Tibial nerve (tissue), 4 donors: ENCODE results near the gene CNIH4. TPM values are rescaled to one million over a fixed set of nuclear protein-coding genes. Genes with fewer than 3 reads are reported as not detected.
A peak's percentile ranks its signal among the peaks of the same experiment; 100 is the strongest.
"Not testable (repeated sequence)": the region's sequence is repeated elsewhere in the genome, so short reads cannot be mapped to it uniquely, and the experiment has no call there.

Source experiments
- DNase-seq, 2 donors: peaks; one replicate each; pipeline ENCODE4 v3.0.0-alpha.2; 2019; ENCODE audit warnings: low spot score in 2 of 2
- H3K27ac ChIP-seq, 4 donors: fragments of 200-600 bp; sonication (generic) in 3 of 4; one replicate each; pipeline ENCODE4 v1.5.1; 2017 to 2019; ENCODE audit warnings: mild to moderate bottlenecking in 1 of 4
- H3K27me3 ChIP-seq, 2 donors: fragments of 200-600 bp; sonication (generic) in 1 of 2; one replicate each; pipeline versions ENCODE4 v1.5.1 to v1.6.0; 2017 to 2019
- H3K36me3 ChIP-seq, 3 donors: fragments of 200-600 bp; sonication (generic); one replicate each; pipeline ENCODE4 v1.5.1; 2018 to 2019
- H3K4me1 ChIP-seq, 4 donors: fragments of 200-600 bp; sonication (generic) in 3 of 4; one replicate each; pipeline ENCODE4 v1.5.1; 2017 to 2019
- H3K4me3 ChIP-seq, 4 donors: fragments of 200-600 bp; sonication (generic) in 3 of 4; one replicate each; pipeline ENCODE4 v1.5.1; 2017 to 2019; ENCODE audit warnings: mild to moderate bottlenecking in 1 of 4, moderate library complexity in 1 of 4
- H3K9me3 ChIP-seq, 4 donors: fragments of 200-600 bp; sonication (generic) in 3 of 4; one replicate each; pipeline ENCODE4 v1.5.1; 2017 to 2019
- EP300 ChIP-seq, 2 donors: sonication (generic); formaldehyde crosslinking; IDR thresholded peaks; one replicate each; pipeline ENCODE4 v1.6.1; 2017; ENCODE audit warnings: antibody characterized with exemption in 2 of 2, mild to moderate bottlenecking in 1 of 2
- POLR2A ChIP-seq, 2 donors: fragments of 450-650 bp; IDR thresholded peaks; one replicate each; pipeline ENCODE4 v1.6.1; 2017; ENCODE audit warnings: antibody characterized with exemption in 2 of 2, mild to moderate bottlenecking in 2 of 2, moderate library complexity in 2 of 2
- WGBS, 2 donors: methylation state at CpG; one replicate each; pipeline ENCODE4 v1.1.5; 2018; 5-methylcytosine and 5-hydroxymethylcytosine counted together
- small RNA-seq: library from RNA; depleted of rRNA; stranded (forward); fragments of <200 nt; gene quantifications from one replicate; pipeline ENCODE3, GENCODE V24; 2016
- total RNA-seq, 4 donors: library from RNA; depleted of rRNA; stranded (reverse); fragments of >200 nt; gene quantifications; one replicate each; pipeline ENCODE4 v1.1.0, GENCODE V29; 2016
- TF ChIP-seq, protein P1 (sequence below), 5 experiments: fragments of 200-600 bp in 3 of 5; fragments of 450-650 bp in 2 of 5; sonication (generic) in 3 of 5; IDR thresholded peaks; one replicate each; pipeline ENCODE4 v1.5.1; 2016 to 2019; ENCODE audit warnings: antibody characterized with exemption in 5 of 5, mild to moderate bottlenecking in 3 of 5, moderate library complexity in 2 of 5

The CNIH4 gene
- total RNA-seq, 4 donors from 2014 or later, result 20.8 to 65.1 (median 34.6) TPM

DNA sequence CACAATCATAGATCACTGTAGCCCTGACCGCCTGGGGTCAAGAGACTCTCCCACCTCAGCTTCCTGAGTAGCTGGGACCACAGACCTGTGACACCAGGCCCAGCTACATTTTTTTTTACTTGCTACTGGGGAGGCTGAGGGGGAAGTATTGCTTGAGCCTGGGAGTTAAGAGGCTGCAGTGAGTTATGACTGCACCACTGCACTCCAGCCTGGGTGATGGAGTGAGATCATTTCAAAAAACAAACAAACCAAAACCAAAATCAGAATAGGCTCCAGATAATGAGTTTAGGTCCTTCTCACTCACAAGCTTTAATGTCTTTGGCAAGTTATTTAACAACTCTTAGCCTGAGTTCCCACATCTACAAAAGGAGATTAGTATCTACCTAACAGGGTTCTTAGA is 55.1 kb downstream of the CNIH4 start:
- Histone ChIP-seq H3K27me3 (no peaks in the 10 kb centered on the region), H3K4me3 (no peak overlapping the region), H3K4me1 (peaks cover 0 to 2% (median 0%) of the 10 kb centered on the region in 4 donors), H3K9me3 (no peaks in the 10 kb centered on the region), H3K27ac (no peak overlapping the region), H3K36me3 (peaks cover 0 to 92% (median 13%) of the 10 kb centered on the region in 3 donors)
- no peak for DNase-seq
- no peak for TF ChIP-seq EP300 (IDR thresholded peaks at IDR 0.05)
- TF ChIP-seq, protein P1, sequence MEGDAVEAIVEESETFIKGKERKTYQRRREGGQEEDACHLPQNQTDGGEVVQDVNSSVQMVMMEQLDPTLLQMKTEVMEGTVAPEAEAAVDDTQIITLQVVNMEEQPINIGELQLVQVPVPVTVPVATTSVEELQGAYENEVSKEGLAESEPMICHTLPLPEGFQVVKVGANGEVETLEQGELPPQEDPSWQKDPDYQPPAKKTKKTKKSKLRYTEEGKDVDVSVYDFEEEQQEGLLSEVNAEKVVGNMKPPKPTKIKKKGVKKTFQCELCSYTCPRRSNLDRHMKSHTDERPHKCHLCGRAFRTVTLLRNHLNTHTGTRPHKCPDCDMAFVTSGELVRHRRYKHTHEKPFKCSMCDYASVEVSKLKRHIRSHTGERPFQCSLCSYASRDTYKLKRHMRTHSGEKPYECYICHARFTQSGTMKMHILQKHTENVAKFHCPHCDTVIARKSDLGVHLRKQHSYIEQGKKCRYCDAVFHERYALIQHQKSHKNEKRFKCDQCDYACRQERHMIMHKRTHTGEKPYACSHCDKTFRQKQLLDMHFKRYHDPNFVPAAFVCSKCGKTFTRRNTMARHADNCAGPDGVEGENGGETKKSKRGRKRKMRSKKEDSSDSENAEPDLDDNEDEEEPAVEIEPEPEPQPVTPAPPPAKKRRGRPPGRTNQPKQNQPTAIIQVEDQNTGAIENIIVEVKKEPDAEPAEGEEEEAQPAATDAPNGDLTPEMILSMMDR (IDR thresholded peaks at IDR 0.05), result no peak
- TF ChIP-seq POLR2A (IDR thresholded peaks at IDR 0.05), result no peak
- WGBS, 2 donors, result 85 to 95% methylated on average over 1 of the region's 1 CpG

DNA sequence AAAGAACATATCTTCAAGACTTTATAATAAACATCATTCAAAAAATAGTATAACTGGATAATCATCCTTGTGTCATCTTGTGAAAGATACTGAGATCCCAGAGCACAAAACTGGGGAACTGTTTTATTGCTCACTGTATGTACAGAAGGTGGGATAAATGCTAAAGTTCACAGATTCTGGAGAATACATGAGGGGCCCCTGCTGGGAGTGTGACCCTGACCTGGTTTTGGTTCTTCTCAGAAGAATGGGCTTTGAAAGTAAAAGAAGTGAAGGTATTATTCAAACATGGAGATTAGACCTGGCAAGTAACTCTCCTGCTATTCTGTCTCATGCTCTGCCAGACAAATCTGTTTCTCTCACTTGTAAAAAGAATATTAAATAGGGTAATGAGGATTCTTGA is 63.4 kb downstream of the CNIH4 start:
- no peaks in the 10 kb centered on the region for H3K27me3 ChIP-seq
- no peak for DNase-seq
- H3K4me1 ChIP-seq, result peaks cover 0 to 4% (median 0%) of the 10 kb centered on the region in 4 donors
- H3K27ac ChIP-seq, result no peak overlapping the region
- no peaks in the 10 kb centered on the region for H3K9me3 ChIP-seq
- H3K36me3 ChIP-seq, result peaks cover 9 to 94% (median 56%) of the 10 kb centered on the region in 3 donors
- TF ChIP-seq, protein P1 (IDR thresholded peaks at IDR 0.05), result no peak
- TF ChIP-seq EP300 (IDR thresholded peaks at IDR 0.05) (no peak), POLR2A (IDR thresholded peaks at IDR 0.05) (no peak)
- no peak overlapping the region for H3K4me3 ChIP-seq

DNA sequence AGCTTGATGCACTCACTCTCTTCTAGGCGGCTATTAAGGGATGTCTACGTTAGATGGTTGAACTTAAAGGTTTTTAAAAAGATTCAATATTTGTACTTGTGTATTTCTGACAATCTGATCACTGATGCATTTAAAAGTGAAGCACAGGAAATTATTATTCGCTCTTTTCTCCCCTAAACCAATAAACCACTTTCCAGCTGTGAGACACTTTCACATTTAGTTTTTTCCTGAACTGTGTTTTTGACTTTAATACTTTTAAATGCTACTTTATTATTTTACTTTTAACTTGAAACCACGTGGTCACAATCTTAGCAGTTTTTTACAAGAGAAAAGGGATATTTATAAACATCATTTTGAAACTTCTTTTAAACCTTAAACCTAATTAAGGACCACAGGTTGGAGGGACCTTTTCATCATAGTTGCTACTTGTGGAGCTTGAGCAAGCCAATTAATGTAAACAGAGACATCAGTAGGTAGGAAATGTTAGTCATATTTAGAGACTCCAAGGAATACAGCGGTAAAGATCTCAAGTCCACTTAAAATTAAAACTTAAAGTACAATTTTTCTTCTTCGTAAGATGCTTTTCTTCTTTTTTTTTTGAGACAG is 68.7 kb downstream of the CNIH4 start:
- peaks cover 0 to 31% (median 13%) of the 10 kb centered on the region in 4 donors for H3K4me1 ChIP-seq
- H3K27ac ChIP-seq, result no peak overlapping the region
- peaks cover 5 to 58% (median 24%) of the 10 kb centered on the region in 3 donors for H3K36me3 ChIP-seq
- H3K4me3 ChIP-seq, result no peak overlapping the region
- DNase-seq, result no peak
- no peaks in the 10 kb centered on the region for H3K27me3 ChIP-seq
- no peak for TF ChIP-seq POLR2A (IDR thresholded peaks at IDR 0.05)
- TF ChIP-seq, protein P1 (IDR thresholded peaks at IDR 0.05), result no peak
- no peak for TF ChIP-seq EP300 (IDR thresholded peaks at IDR 0.05)
- H3K9me3 ChIP-seq, result no peaks in the 10 kb centered on the region
- 85 to 88% methylated on average over 6 of the region's 6 CpGs for WGBS, 2 donors

DNA sequence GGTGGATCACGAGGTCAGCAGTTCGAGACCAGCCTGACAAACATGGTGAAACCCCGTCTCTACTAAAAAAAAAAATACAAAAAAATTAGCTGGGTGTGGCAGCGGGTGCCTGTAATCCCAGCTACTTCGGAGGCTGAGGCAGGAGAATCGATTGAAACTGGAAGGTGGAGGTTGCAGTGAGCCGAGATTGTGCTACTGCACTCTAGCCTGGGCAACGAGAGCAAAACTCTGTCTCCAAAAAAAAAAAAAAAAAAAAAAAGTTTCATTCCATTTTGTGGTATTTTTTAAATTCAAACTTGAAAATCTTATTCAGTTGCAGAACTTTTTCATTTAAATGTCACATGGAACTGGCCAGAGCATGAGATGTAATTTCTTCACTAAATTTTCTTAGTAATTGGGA is 70.2 kb downstream of the CNIH4 start:
- not testable (repeated sequence) for H3K4me3 ChIP-seq, H3K27me3 ChIP-seq, DNase-seq, H3K27ac ChIP-seq, H3K9me3 ChIP-seq
- peaks cover 5 to 43% (median 17%) of the 10 kb centered on the region in 3 donors for H3K36me3 ChIP-seq
- 83 to 92% methylated on average over 8 of the region's 8 CpGs for WGBS, 2 donors
- peaks cover 0 to 45% (median 27%) of the 10 kb centered on the region in 4 donors for H3K4me1 ChIP-seq

DNA sequence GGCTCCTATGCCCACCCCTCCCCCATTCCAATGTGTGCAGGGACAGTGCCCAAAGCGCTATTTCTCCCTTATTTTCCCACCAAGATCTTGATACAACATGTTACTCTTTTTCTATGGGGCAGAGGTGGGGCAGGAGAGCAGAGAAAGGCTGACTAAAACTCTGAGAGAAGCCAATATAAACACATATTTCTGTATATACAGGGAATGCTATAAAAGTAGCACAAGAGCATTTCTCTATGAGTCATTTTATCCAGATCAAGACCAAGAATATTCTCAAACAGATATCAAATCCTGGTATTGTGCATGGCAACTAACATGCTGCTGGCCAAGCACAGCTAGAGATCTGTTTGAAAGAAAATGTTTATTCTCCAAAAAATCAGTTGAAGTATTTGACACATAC is 70.7 kb downstream of the CNIH4 start:
- H3K9me3 ChIP-seq, result no peaks in the 10 kb centered on the region
- 55 to 58% methylated on average over 1 of the region's 1 CpG for WGBS, 2 donors
- no peak for DNase-seq
- no peak overlapping the region for H3K4me3 ChIP-seq
- H3K36me3 ChIP-seq, result peaks cover 5 to 38% (median 12%) of the 10 kb centered on the region in 3 donors
- H3K4me1 ChIP-seq, result peaks cover 0 to 50% (median 31%) of the 10 kb centered on the region in 4 donors
- peak overlapping the region in 1 of 4 donors; percentile 20 for H3K27ac ChIP-seq
- no peaks in the 10 kb centered on the region for H3K27me3 ChIP-seq
- TF ChIP-seq EP300 (IDR thresholded peaks at IDR 0.05) (no peak), POLR2A (IDR thresholded peaks at IDR 0.05) (no peak)
- TF ChIP-seq, protein P1 (IDR thresholded peaks at IDR 0.05), result no peak

DNA sequence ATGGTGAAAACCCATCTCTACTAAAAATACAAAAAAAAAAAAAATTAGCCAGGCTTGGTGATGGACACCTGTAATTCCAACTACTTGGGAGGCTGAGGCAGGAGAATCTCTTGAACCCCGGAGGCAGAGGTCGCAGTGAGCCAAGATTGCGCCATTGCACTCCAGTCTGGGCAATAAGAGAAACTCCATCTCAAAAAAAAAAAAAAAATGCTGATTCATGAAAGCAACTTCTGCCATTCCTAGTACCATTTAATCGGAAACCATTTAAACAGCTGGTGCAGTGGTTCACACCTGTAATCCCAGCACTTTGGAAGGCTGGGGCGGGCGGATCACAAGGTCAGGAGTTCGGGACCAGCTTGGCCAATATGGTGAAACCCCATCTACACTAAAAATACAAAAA is 72.0 kb downstream of the CNIH4 start:
- DNase-seq, H3K27me3 ChIP-seq, H3K4me3 ChIP-seq, H3K27ac ChIP-seq, H3K9me3 ChIP-seq: not testable (repeated sequence)
- Histone ChIP-seq H3K36me3 (peaks cover 2 to 24% (median 8%) of the 10 kb centered on the region in 3 donors), H3K4me1 (peaks cover 0 to 56% (median 35%) of the 10 kb centered on the region in 4 donors)
- whole genome bisulfite sequencing, 2 donors, result 91 to 93% methylated on average over 7 of the region's 7 CpGs

Small RNA genes within 50 kb of the gene (small RNA-seq; reads per million reads assigned to genes)
- gene MIR4742, result not detected

Other genes starting within 250 kb of the CNIH4 start
- 10 to 100 TPM; 16.7 to 21.3 (median 18.8) TPM for gene FBXO28, start 242.8 kb upstream of the CNIH4 start, total RNA-seq
- gene DEGS1, start 173.6 kb upstream of the CNIH4 start, total RNA-seq, result 100 to 1,000 TPM in 1 of 4 donors, 10 to 100 TPM in 3; 59.1 to 108 (median 76.7) TPM
- 10 to 100 TPM; 15.5 to 41.1 (median 28.3) TPM for gene NVL, start 26.7 kb upstream of the CNIH4 start, total RNA-seq
- gene WDR26, start 77.9 kb downstream of the CNIH4 start, total RNA-seq, result 10 to 100 TPM; 61.5 to 78.7 (median 71.9) TPM